Measurements from ENCODE around the gene CAMK4. TPM values are rescaled to one million over a fixed set of nuclear protein-coding genes. Genes with fewer than 3 reads are reported as not detected.
"Not testable (repeated sequence)": the region's sequence is repeated elsewhere in the genome, so short reads cannot be mapped to it uniquely, and the experiment has no call there.

CAMK4 gene
- total RNA-seq, 2 donors from 2014 or later = 6.7 to 14.0 TPM

- Histone ChIP-seq H3K27ac (no peak overlapping the region), H3K4me3 (no peak overlapping the region), H3K4me1 (replicated peaks) (no peaks in the 10 kb centered on the region), H3K36me3 (no peaks in the 10 kb centered on the region), H3K9me3 (no peaks in the 10 kb centered on the region), H3K27me3 (replicated peaks; ENCODE audit: insufficient read depth) (no peaks in the 10 kb centered on the region)
- intact Hi-C loops (cut with DNase I) = no loop called here
- DNase-seq (ENCODE audit: low spot score) = no peak
- TF ChIP-seq POLR2A (IDR thresholded peaks at IDR 0.05) = no peak
- 48% methylated on average over 2 of the region's 2 CpGs for WGBS
Measured at GRCh38 chr5:111399113-111399512, 174.9 kb downstream of the CAMK4 start.

GRCh38 chr5:111401906-111402305, 177.7 kb downstream of the CAMK4 start:
- intact Hi-C loops (cut with DNase I) = no loop called here
- 41% methylated on average over 2 of the region's 2 CpGs for WGBS
- DNase-seq (ENCODE audit: low spot score) = no peak
- Histone ChIP-seq H3K9me3 (no peaks in the 10 kb centered on the region), H3K4me1 (replicated peaks) (no peaks in the 10 kb centered on the region), H3K4me3 (no peak overlapping the region), H3K27me3 (replicated peaks; ENCODE audit: insufficient read depth) (no peaks in the 10 kb centered on the region), H3K36me3 (no peaks in the 10 kb centered on the region), H3K27ac (no peak overlapping the region)
- TF ChIP-seq POLR2A (IDR thresholded peaks at IDR 0.05) (no peak), CTCF (IDR thresholded peaks at IDR 0.05) (no peak), POLR2AphosphoS5 (IDR thresholded peaks at IDR 0.05) (no peak)

GRCh38 chr5:111404270-111404769, 180.1 kb downstream of the CAMK4 start:
- WGBS = 73% methylated on average over 2 of the region's 2 CpGs
- H3K9me3 ChIP-seq = no peaks in the 10 kb centered on the region
- TF ChIP-seq POLR2AphosphoS5 (IDR thresholded peaks at IDR 0.05) (no peak), CTCF (IDR thresholded peaks at IDR 0.05) (no peak), POLR2A (IDR thresholded peaks at IDR 0.05) (no peak)
- no peaks in the 10 kb centered on the region for H3K27me3 ChIP-seq (replicated peaks; ENCODE audit: insufficient read depth)
- intact Hi-C loops (cut with DNase I) = no loop called here
- H3K27ac ChIP-seq = no peak overlapping the region
- H3K36me3 ChIP-seq = no peaks in the 10 kb centered on the region
- no peak for DNase-seq (ENCODE audit: low spot score)
- no peaks in the 10 kb centered on the region for H3K4me1 ChIP-seq (replicated peaks)
- no peak overlapping the region for H3K4me3 ChIP-seq

- intact Hi-C loops (cut with DNase I) = no loop called here
- no peaks in the 10 kb centered on the region for H3K27me3 ChIP-seq (replicated peaks; ENCODE audit: insufficient read depth)
- no peaks in the 10 kb centered on the region for H3K36me3 ChIP-seq
Measured at GRCh38 chr5:111407562-111407961, 183.4 kb downstream of the CAMK4 start.

GRCh38 chr5:111408817-111409216, 184.6 kb downstream of the CAMK4 start:
- 100% methylated on average over 1 of the region's 1 CpG for WGBS
- no peak overlapping the region for H3K27ac ChIP-seq
- H3K36me3 ChIP-seq = no peaks in the 10 kb centered on the region
- H3K4me3 ChIP-seq = no peak overlapping the region
- no peaks in the 10 kb centered on the region for H3K27me3 ChIP-seq (replicated peaks; ENCODE audit: insufficient read depth)
- TF ChIP-seq POLR2A (IDR thresholded peaks at IDR 0.05) (no peak), POLR2AphosphoS5 (IDR thresholded peaks at IDR 0.05) (no peak), CTCF (IDR thresholded peaks at IDR 0.05) (no peak)
- intact Hi-C loops (cut with DNase I) = no loop called here
- DNase-seq (ENCODE audit: low spot score) = no peak
- no peaks in the 10 kb centered on the region for H3K4me1 ChIP-seq (replicated peaks)
- no peaks in the 10 kb centered on the region for H3K9me3 ChIP-seq

More at GRCh38 chr5:111407562-111407961, 183.4 kb downstream of the CAMK4 start:
- H3K4me1 ChIP-seq (replicated peaks) = no peaks in the 10 kb centered on the region
- no peak for DNase-seq (ENCODE audit: low spot score)
- H3K4me3 ChIP-seq = no peak overlapping the region
- TF ChIP-seq CTCF (IDR thresholded peaks at IDR 0.05) (no peak), POLR2AphosphoS5 (IDR thresholded peaks at IDR 0.05) (no peak), POLR2A (IDR thresholded peaks at IDR 0.05) (no peak)
- no peak overlapping the region for H3K27ac ChIP-seq
- no peaks in the 10 kb centered on the region for H3K9me3 ChIP-seq

GRCh38 chr5:111409266-111409665, 185.1 kb downstream of the CAMK4 start:
- H3K4me3 ChIP-seq; H3K4me1 ChIP-seq (replicated peaks); H3K27me3 ChIP-seq (replicated peaks; ENCODE audit: insufficient read depth); H3K9me3 ChIP-seq; DNase-seq (ENCODE audit: low spot score); H3K36me3 ChIP-seq; intact Hi-C loops (cut with DNase I); H3K27ac ChIP-seq: not testable (repeated sequence)

- H3K4me1 ChIP-seq (replicated peaks); H3K4me3 ChIP-seq; intact Hi-C loops (cut with DNase I); H3K9me3 ChIP-seq; H3K27ac ChIP-seq; DNase-seq (ENCODE audit: low spot score); H3K27me3 ChIP-seq (replicated peaks; ENCODE audit: insufficient read depth); H3K36me3 ChIP-seq: not testable (repeated sequence)
- 88% methylated on average over 3 of the region's 3 CpGs for WGBS
Measured at GRCh38 chr5:111410067-111410466, 185.9 kb downstream of the CAMK4 start.

All from prostate gland (tissue), 2 donors.